T-helper 9 cell (primary cell): ENCODE data around the gene RAD52.
"Not testable (repeated sequence)": the region's sequence is repeated elsewhere in the genome, so short reads cannot be mapped to it uniquely, and the experiment has no call there.

Experiments
- DNase-seq: peaks from one replicate; pipeline ENCODE4 v3.0.0-alpha.2; 2020

The RAD52 gene

GRCh38 chr12:966724-967123, 17.2 kb upstream of the RAD52 start:
- no peak for DNase-seq

- DNase-seq = no peak
Measured at GRCh38 chr12:958588-959123, 9.2 kb upstream of the RAD52 start.

DNA sequence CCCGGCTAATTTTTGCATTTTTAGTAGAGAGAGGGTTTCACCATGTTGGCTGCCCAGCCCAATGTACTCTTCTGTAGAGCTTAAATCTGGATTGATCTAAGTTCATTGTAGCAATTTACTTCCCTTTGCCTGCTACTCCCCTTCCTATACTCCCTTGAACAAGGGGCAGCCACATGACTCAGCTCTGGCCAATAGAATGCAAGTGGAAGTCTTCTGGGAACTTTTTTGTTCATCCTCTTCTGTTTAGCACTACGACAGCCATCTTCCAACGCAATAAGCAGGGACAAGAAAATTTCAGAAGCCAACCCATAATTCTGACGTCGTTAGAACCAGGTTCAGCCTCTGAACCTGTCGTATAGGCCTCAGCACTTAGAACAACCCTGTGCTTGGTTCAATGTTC, 6.4 kb upstream of the RAD52 start:
- DNase-seq = no peak

- no peak for DNase-seq
Measured at GRCh38 chr12:954741-955140, 5.2 kb upstream of the RAD52 start.

- no peak for DNase-seq
Measured at GRCh38 chr12:953776-954175, 4.3 kb upstream of the RAD52 start.

GRCh38 chr12:951176-951575, 1.7 kb upstream of the RAD52 start:
- DNase-seq = no peak

GRCh38 chr12:948238-948637, 1.3 kb downstream of the RAD52 start:
- DNase-seq = no peak

DNA sequence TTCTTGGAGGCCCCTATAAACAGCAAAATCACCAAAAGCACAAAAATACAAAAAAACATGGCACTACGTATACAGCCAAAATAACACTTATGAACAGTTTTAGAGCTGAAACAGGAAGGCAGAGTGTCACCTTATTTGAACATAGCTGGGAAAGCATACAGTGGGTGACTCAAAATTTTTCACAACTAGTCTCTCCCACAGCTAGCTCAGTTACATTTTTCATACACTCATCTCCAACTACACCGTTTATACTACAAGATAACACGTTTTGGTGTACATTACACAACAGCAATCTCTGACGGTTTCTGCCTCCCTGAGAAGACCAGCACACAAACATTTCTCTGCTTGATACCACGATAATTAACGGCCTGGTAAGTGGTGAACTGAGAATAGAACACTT, 2.9 kb downstream of the RAD52 start:
- DNase-seq = no peak

GRCh38 chr12:946212-946611, 3.3 kb downstream of the RAD52 start:
- no peak for DNase-seq

- no peak for DNase-seq
Measured at GRCh38 chr12:944211-944610, 5.3 kb downstream of the RAD52 start.

GRCh38 chr12:943051-943450, 6.4 kb downstream of the RAD52 start:
- no peak for DNase-seq

GRCh38 chr12:938810-939209, 10.7 kb downstream of the RAD52 start:
- no peak for DNase-seq

- no peak for DNase-seq
Measured at GRCh38 chr12:936377-937345, 12.8 kb downstream of the RAD52 start.

GRCh38 chr12:935891-936290, 13.6 kb downstream of the RAD52 start:
- DNase-seq = not testable (repeated sequence)

GRCh38 chr12:931591-931990, 17.9 kb downstream of the RAD52 start:
- no peak for DNase-seq

DNA sequence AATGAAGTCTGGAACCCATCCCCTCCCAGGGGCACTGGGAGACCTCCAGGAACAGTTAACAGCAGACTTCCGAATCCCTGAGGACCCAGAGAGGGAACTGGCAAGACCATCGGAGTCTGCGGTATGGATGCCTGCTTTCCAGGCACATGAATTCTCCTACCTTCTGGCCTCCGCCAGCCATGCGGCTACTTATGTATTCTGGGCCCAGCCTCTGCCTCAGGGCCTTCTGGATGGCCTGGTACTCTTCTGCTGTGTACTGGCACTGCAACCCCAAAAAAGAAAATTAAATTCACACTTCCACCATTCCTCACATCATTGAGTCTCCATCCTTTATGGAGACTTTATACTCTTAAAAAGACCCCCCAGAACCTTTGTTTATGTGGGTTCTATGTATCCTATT, 18.4 kb downstream of the RAD52 start:
- no peak for DNase-seq

DNA sequence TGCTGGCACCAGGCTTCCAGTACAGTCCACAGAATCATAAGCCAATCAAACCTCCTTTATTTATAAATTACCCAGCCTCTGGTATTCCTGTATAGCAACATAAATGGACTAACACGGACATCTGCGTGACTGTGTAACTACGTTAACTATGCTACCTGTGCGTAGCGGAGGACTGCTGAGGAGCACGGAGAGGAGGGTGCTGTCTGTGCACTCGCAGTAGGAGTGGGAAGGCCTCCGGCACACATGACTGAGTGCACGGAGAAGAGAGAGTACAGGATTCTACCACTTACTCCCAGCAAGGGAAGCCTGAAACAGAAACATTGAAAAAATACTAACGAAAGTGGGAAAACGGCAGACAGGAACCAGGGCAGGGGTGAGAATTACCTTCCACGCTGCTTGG, 22.9 kb downstream of the RAD52 start:
- DNase-seq = no peak

GRCh38 chr12:922285-922684, 27.2 kb downstream of the RAD52 start:
- no peak for DNase-seq

- DNase-seq = no peak
Measured at GRCh38 chr12:920676-921075, 28.8 kb downstream of the RAD52 start.

DNA sequence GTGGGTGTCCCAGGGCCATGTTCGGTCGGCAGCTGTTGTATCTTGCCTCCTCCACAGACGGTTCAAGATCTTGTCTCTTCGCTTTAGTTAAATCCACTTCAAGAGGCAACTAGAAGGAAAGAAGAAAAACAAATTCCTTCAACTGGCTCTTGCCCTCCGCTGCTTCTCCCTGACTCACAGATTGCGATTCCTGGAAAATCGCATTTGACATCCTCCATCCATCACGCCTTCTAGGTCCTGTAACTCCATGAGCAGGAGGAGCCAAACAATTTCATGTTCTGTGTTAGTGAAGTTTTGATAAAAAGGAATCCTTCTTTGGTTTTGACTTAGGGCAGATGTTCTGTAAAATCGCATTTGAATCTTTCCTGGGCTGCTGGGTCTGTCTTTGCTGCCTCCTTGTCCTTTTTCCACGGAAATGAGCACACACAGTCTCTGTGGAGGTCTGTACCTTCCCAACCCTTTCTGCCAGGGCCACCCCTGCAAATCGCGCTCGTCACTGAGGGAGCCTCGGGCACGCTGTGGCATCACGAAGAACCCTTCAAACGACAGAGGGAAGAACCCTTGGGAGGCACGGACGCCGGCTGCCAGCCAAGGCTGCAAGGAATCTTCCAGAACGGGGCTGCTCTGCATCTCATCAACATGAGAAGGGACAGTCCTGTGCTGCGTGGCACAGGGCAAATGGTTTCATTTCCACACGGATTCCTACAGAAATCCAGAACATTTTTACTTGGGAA, 32.6 kb downstream of the RAD52 start:
- no peak for DNase-seq

DNA sequence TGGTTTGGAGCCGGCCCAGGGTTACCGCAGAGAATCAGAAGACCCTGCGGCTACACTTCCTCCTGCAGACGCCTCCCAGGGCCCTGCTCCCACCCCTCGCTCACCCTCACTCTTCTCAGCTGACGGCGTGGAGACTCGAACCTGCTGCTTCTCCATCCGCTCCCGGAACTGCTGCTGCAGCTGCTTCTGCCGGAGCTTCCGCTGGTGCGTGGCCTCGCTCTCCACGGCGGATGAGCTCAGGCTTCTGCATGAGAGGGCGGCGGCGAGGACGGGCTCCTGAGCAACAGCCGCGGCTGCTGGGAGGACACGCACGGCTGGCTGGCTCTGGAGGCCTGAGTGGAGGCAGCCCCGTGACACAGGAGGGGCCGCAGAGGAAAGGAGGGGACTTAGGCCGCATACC, 33.3 kb downstream of the RAD52 start:
- DNase-seq = no peak

DNA sequence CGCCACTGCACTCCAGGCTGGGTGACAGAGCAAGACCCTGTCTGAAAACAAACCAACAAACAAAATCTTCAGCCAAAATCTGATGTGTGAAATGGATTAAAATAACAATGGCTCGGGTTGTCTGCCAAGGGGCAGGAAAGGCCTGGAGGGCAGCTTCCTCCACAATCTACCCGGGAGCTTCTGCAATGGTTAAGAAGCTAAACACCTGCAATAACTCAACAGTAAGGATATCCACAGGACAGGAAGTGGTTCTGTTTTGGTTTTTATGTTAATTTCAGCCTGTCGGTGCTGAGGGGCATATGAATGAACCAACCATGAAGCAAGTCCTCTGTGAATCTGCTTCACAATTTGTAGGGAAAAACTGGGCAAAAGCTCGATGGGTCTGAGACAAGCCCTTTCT, 34.4 kb downstream of the RAD52 start:
- no peak for DNase-seq

DNA sequence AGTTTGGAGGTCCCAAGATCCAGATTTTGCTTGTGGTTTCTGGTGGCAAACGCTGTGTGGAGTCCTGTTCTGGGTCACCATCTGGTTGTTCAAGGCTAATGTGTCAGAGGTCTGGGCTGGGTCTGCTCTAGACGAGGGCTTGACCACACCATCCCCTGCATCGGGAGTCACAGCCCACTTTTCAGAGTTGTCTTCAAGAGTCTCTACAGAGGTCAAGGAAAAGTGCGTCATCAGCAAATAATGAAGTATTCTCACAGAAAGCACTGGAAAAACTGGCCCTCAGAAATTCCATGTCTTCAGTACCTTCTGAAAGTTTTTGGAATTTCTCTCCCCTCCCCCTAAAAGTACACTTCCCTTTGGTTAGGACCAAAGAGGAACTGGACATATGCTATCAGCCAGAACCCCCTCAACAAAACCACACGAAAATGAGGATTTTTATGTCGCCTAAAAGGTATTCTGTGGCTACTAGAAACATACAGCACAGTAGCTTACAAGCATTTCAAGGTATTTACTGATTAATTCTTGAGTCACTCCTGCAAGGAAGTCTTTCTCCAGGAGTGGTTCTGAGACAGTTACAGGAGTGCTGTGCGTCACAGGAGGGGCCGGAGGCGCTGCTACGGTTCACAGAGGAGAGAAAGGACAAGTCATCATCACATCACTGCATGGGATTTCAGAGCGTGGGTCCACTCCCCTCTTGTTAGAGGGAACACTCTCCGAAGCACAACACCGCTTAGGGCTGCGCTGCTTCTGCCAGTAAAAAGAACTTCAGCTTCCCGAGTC, 35.4 kb downstream of the RAD52 start:
- no peak for DNase-seq
